Progenitor cell of endocrine pancreas (in vitro differentiated cells): Measurements from ENCODE around the gene ALS2CL. TPM values are rescaled to one million over a fixed set of nuclear protein-coding genes. Genes with fewer than 3 reads are reported as not detected.

ENCODE experiments used
- DNase-seq: peaks from one replicate; pipeline ENCODE4 v3.0.0; 2021; ENCODE audit warnings: low spot score; ENCODE audit not compliant: unreplicated experiment
- H3K27ac Mint-ChIP-seq: 2 replicates; pipeline ENCODE4 v1.8.0; 2021; ENCODE audit warnings: mild to moderate bottlenecking, moderate library complexity, mixed read lengths
- H3K27me3 Mint-ChIP-seq: 2 replicates; pipeline ENCODE4 v1.8.0; 2021; ENCODE audit warnings: mixed read lengths
- H3K36me3 Mint-ChIP-seq: 2 replicates; pipeline ENCODE4 v1.8.0; 2022; ENCODE audit warnings: mixed read lengths; ENCODE audit not compliant: insufficient read depth
- H3K4me1 Mint-ChIP-seq: 2 replicates; pipeline ENCODE4 v1.8.0; 2021; ENCODE audit warnings: low read depth, mixed read lengths
- H3K4me3 Mint-ChIP-seq: 2 replicates; pipeline ENCODE4 v1.8.0; 2021; ENCODE audit warnings: low read depth, mild to moderate bottlenecking, moderate library complexity, mixed read lengths
- H3K9me3 Mint-ChIP-seq: 2 replicates; pipeline ENCODE4 v1.8.0; 2021; ENCODE audit warnings: low read depth, mixed read lengths
- total RNA-seq: library from RNA; stranded (reverse); gene quantifications from 2 replicates; pipeline ENCODE4 v1.2.1, GENCODE V29; 2021
- TF ChIP-seq, protein P1 (sequence below): fragments of 200-600 bp; sonication (generic); IDR thresholded peaks from one replicate; pipeline ENCODE4 v1.5.0; 2021; ENCODE audit warnings: antibody characterized with exemption, mild to moderate bottlenecking; ENCODE audit not compliant: unreplicated experiment

ALS2CL gene
- total RNA-seq, 1 donor from 2014 or later, result 3.5 TPM

DNA sequence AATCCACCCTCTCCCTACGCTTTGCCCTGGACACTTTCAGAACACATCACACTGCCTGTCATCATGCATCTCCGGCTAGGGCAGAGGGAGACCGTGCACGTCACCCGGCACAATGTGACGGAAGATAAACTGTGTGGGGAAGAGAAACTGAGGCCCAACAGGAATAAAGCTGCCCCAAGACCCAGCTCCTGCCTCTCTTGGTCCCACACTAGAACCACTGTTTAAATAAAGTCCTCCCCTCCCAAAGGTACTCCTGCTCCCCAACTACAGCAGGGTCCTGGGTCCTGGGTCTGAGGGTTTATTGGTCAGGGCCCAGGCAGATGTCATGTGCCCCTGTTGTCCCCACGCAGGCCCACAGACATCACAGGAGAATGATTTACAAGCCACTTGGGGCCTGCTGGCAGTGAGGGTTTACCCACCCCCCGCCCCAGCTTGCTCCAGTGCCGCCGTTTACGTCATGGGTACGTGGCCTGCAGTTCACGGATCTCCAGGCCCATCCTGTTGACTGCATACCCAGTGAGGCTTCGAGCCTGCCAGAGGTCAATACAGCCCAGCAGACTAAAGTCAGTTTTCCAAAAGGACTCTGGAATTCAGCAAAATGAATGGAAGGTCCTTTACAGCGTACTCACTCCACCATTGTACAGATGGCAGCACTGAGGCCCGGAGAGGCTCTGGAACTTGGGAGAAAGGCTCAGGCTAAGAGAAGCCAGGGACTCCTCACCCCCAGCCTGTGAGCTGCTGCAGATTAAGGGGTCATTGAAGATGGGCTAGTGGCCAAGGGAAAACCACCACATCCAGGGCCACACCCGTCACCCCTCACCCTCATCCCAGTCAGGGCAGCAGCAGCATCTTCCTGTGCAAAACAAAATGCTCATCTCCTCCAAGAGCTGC, 23.2 kb downstream of the ALS2CL start:
- peaks cover 8% of the 10 kb centered on the region for H3K4me1 Mint-ChIP-seq
- H3K27ac Mint-ChIP-seq, result no peak overlapping the region
- no peaks in the 10 kb centered on the region for H3K9me3 Mint-ChIP-seq
- no peaks in the 10 kb centered on the region for H3K36me3 Mint-ChIP-seq
- peaks cover 60% of the 10 kb centered on the region for H3K27me3 Mint-ChIP-seq
- TF ChIP-seq, protein P1, sequence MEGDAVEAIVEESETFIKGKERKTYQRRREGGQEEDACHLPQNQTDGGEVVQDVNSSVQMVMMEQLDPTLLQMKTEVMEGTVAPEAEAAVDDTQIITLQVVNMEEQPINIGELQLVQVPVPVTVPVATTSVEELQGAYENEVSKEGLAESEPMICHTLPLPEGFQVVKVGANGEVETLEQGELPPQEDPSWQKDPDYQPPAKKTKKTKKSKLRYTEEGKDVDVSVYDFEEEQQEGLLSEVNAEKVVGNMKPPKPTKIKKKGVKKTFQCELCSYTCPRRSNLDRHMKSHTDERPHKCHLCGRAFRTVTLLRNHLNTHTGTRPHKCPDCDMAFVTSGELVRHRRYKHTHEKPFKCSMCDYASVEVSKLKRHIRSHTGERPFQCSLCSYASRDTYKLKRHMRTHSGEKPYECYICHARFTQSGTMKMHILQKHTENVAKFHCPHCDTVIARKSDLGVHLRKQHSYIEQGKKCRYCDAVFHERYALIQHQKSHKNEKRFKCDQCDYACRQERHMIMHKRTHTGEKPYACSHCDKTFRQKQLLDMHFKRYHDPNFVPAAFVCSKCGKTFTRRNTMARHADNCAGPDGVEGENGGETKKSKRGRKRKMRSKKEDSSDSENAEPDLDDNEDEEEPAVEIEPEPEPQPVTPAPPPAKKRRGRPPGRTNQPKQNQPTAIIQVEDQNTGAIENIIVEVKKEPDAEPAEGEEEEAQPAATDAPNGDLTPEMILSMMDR, result no peak
- no peak overlapping the region for H3K4me3 Mint-ChIP-seq
- no peak for DNase-seq

DNA sequence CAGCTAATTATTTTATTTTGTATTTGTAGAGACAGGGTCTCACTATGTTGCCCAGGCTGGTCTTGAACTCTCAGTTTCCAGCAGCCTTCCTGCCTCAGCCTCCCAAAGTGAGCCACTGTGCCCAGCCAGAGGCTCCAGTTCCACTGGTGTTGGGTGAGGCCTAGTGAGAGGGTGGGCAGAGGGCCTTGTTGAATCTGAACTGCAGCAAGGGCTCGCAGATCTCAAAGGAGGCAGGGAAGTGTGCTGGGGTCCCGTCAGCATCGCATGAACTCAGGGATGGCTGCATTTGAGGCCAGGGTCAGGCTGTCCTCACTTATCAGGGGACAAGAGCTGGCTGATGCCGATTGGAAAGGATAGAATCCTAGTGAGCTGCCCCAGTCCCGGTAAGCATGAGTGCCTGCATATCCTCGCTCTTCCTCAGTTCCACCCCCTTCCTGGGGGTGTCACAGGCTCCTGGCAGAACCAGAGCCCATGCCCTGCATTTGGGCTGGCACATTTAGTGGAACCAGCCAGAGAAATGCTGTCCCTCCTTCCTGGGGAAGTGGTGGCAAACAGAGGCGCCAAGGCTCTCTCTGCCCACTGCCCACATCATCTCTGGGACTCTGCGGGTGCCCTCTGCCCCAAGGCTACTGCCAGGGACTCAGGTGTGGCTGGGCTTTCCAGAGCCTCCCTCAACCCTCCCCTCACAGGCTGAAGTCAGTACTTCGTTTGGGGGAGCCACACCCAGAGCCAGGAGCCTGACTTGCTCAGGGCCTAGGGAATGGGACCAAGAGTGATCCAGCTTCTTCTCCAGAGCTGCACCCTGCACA, 24.1 kb downstream of the ALS2CL start:
- Mint-ChIP-seq H3K27ac (no peak overlapping the region), H3K9me3 (no peaks in the 10 kb centered on the region), H3K36me3 (no peaks in the 10 kb centered on the region), H3K4me1 (peaks cover 6% of the 10 kb centered on the region), H3K4me3 (no peak overlapping the region), H3K27me3 (peaks cover 57% of the 10 kb centered on the region)
- no peak for DNase-seq
- TF ChIP-seq, protein P1, result no peak

DNA sequence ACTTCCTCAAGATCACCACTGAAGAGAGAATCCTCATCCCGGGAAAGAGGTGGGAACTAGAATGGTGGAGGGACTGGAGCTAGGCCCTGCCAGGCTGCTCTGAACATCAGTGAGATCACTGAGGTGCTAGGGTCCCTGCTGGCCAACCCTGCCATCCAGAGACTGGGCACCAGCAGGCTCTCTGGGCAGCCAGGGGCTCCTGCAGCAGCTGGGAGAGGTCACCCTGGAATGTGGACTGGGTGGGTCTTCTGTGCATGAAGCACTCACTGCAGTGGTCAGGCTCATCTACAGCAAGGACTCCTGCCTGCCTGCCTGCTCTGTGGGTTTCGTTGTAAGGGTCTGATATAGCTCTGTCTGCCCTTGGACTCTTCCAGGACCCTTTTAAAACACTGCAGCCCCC, 24.9 kb downstream of the ALS2CL start:
- no peak overlapping the region for H3K4me3 Mint-ChIP-seq
- no peak overlapping the region for H3K27ac Mint-ChIP-seq
- H3K36me3 Mint-ChIP-seq, result no peaks in the 10 kb centered on the region
- no peak for DNase-seq
- H3K27me3 Mint-ChIP-seq, result peaks cover 53% of the 10 kb centered on the region
- H3K9me3 Mint-ChIP-seq, result no peaks in the 10 kb centered on the region
- peaks cover 6% of the 10 kb centered on the region for H3K4me1 Mint-ChIP-seq
- TF ChIP-seq, protein P1, result no peak

DNA sequence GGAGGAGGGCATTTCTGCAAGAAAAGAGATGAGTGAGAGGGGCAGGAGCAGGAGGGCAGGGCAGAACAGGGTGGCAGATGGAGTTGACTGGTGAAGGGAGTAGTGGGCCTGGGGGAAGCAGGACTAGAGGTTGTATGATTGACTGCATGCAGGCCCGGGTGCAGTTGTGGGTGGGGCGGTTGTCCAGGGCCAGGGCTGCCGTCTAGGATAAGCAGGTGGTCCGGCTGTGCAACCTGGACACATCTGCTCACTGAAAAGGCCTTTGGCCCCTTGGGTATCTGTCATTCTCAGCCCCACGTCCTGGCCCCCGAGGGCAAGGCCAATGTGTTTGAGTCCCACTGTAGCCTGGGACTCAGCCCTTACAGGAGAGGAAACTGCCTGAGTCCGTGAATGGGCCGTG, 25.4 kb downstream of the ALS2CL start:
- Mint-ChIP-seq H3K27ac (no peak overlapping the region), H3K4me3 (no peak overlapping the region), H3K36me3 (no peaks in the 10 kb centered on the region), H3K4me1 (peaks cover 7% of the 10 kb centered on the region), H3K9me3 (no peaks in the 10 kb centered on the region), H3K27me3 (peaks cover 53% of the 10 kb centered on the region)
- DNase-seq, result no peak
- TF ChIP-seq, protein P1, result no peak

DNA sequence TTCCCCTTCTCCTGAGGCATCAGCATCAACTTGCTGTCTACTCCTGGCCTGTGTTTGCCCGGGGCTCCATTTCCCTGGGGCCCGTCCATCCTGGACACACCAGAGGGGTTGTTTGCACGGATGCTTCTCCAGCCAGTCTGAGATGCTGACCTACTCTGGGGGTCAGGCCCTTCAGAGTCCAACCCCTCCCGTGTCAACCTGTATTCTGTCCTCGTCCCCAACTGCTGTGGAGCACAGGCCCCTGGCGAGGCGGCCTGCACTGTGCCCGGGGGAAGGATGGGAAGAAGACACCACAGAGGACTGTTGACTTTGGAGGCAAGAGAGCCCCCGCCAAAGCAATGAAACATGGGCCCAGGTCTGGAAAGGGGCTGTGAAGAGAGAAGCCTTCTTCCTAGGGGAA, 25.8 kb downstream of the ALS2CL start:
- H3K4me1 Mint-ChIP-seq, result peaks cover 9% of the 10 kb centered on the region
- H3K27ac Mint-ChIP-seq, result no peak overlapping the region
- DNase-seq, result no peak
- TF ChIP-seq, protein P1, result no peak
- H3K4me3 Mint-ChIP-seq, result no peak overlapping the region
- H3K9me3 Mint-ChIP-seq, result no peaks in the 10 kb centered on the region
- peaks cover 55% of the 10 kb centered on the region for H3K27me3 Mint-ChIP-seq
- H3K36me3 Mint-ChIP-seq, result no peaks in the 10 kb centered on the region
